IPS-NIHi7 (cell line): ENCODE results near the gene ETV6.
A peak's percentile ranks its signal among the peaks of the same experiment; 100 is the strongest.

Source experiments
- DNase-seq: peaks from one replicate; pipeline ENCODE4 v3.0.0; 2012; ENCODE audit warnings: mixed read lengths; ENCODE audit errors: extremely low spot score

Gene ETV6

DNA sequence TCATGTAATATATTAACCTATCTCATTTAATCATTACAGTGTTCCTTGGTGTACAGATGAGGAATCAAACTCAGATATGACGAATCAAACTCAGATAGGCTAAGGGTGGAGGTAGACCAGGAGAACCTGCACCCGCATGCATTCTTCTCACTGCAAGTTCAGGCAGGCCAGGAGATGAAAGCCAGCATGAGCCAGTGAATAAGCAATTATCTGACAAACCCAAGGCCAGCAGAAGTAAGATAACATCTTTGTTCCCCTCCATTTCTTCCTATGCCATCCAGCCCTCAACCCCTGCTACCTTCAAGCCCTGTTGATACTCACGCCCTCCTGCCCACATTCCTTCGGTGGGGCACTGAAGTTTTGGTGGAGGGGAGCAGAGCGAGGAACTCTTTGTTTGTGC is 152.2 kb downstream of the ETV6 start:
- no peak for DNase-seq

DNA sequence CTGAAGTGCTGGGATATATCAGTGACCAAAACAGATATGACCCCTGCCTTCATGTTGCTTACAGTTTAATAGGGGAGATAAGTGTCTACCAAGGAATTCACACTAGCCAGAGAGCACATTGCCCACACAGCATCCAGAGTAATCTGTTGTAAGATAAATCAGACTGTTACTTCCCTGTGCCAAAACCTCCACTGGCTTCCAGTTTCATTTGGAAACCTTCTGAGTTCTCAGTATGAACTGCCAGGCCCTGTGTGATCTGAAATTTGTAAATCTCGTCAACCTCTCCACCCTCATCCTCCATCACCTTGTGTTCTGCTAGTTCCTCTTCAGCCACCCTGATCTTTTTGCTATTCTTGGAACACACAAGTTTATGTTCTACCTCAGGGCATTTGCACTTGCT is 154.7 kb downstream of the ETV6 start:
- no peak for DNase-seq

DNA sequence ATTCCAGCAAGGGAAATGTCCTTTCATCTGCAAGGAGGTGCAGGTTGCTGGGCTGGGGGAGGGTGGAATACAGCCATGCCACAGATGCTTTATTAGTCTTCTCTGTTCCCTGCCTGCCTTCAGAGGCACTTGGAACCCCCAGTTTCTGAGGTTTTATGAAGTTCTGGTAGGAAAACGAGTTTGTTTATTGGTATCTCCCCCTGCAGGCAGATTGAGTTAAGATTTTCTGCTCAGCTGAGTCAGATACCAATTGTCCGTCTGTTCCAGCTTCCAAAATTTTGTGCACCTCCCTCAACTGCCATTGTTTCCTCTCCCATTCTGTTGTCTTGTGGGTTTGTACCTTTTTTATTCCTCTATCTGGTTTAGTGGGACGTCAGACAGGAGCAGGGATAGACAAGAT is 155.6 kb downstream of the ETV6 start:
- no peak for DNase-seq

DNA sequence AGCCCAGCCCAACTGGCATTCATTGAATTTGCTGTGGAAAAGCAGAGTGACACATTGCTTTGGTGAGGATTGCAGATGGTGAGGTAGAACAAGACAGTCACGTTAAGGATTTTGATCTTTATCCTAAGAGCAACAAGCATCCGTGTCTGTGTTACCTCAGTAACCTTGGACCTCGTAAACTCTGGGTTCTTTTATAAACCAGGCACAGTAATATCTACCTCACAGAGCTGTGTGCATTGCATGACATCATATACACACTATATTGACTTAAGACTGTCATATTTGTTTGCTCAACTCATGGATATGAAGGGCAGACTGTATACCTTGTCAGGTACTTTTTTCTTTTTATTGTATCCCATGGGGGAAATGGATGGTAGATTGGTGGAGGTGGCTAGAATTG is 156.2 kb downstream of the ETV6 start:
- no peak for DNase-seq

DNA sequence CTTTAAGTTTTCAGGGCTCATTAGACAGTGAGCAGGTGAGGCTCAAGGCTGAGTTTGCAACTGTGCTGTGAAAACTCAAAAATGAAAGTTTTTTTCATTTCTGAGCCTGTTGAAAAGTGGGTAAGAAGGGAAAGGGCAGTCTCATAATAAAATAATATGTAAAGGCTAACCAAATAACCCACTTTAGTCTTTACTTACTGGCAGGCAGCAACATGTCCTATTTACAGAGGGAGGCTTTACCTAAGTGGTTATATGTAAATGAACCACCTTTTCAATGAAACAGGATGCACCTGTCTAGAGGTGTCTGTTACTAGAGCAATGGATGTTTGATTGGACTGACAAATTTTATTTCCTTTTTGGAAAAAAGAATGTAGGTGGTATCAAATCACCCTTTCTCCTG is 158.0 kb downstream of the ETV6 start:
- DNase-seq = no peak

DNA sequence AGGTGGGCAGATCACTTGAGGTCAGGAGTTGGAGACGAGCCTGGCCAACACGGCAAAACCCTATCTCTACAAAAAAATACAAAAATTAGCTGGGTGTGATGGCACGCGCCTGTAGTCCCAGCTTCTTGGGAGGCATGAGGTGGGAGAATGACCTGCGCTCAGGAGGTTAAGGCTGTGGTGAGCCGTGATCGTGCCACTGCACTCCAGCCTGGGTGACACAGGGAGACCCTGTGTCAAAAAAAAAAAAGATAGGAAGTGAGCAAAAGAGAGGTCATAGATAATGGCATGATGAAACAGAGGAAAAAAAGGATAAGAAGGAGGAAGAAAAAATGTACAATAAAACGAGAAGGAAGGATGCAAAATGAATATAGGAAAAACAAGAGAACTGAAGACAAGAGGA is 159.5 kb downstream of the ETV6 start:
- DNase-seq = no peak

DNA sequence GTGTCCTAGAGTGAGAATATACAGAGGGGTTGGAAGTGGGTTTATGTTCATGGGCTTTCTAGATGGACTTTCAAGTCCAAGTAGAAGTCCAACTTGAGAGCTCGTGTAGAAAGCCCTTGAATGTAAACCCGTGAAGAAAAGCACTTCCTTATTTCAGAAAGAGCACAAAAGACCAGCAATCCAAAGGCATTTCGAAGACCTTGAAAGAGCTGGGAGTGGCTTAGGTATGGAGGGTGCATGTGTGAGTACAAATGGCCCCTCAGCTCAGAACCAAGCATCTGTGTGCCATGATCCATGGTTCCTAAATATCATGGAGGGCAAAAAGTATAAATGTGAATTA is 160.7 kb downstream of the ETV6 start:
- DNase-seq = no peak

DNA sequence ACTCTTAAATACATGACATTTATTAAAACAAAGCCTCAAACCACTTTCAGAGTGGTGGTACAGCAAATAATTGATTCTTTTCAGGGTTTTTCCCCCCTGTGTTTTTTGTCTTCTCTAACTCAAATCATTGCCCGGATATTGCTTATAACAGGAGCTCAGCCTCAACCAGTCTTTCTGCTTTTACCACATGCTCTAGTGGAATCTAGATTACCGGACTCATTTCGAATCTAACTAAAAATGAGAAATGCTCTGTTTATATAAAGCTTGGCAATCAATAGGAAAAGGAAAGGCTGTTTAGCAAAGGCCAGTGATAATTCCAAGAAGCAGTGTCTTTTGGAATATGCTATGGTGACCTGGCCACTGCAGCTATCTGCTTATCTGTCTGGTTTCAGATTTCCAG is 161.5 kb downstream of the ETV6 start:
- DNase-seq = no peak

DNA sequence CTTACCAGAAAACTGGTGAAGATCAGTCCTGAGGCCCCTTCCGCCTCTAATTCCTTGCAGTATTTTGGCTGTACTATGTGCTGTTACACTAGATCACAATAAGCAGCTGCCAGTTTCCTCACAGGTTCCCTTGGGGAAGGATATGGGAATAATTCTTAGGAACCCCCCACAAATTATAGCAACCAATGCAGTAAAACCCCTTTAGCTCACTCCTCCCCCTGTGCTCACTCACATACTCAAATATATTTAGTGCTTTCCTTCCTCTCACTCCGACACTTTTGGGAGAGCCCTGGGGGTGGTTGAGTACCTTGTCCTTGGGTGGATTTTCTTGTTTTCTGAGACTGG is 162.7 kb downstream of the ETV6 start:
- no peak for DNase-seq

DNA sequence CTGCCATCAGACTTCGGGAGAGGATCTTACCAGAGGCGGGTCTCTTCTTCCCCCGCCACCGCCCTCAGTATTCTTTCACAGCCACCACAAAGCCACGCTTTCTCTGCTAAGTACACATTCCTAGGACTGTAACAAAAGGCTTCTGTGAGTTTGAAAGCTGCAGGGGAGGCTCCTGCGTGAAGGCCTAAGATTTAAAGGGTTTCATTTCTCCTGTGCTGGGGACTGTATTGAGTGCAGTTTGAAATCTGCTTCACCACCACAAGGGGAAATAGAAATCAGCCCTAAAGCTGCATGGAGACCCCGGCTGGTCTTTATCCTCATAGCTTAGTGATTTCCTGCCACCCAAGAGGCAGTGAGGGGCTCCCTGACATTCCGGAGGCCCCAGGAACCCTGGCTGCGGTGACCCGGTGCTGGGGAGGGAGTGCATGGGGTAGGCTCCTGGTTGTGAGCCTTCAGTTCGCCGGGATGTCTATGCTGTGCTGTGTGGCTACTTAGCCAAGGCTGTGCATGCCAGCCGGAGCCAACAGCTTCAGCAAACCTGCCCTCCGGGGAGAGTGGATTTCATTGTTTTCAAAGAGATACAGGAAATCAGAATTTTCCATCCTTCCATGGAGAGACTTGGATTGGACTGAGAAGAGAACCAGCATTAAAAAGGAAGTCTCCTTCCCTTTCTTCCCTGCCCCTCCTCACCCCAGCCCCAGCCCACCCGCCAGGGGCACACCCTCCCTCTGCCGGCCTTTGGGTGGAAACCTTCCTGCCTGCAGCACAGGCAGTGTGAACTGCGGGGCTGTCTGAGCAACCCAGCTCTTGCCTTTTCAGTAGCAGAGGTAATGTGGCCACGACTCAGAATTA is 163.3 kb downstream of the ETV6 start:
- DNase-seq = peak; percentile 59

DNA sequence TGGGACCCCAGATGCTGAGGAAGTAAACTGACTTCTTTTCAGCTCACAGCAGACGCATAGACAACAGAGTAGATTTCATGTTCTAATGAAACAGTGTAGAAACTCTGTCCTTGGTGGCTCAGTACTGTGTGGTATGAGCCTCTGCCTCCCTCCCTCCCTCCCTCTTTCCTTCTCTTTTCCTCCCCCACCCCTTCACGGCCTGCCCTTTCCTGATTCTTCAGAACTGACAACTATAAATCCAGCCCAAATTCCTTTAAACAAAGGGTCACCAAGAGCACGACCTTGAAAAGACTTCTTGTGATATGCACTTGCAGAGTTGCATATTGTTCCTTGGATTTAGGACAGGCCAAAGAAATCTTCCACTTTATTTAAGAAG is 164.0 kb downstream of the ETV6 start:
- DNase-seq = no peak

DNA sequence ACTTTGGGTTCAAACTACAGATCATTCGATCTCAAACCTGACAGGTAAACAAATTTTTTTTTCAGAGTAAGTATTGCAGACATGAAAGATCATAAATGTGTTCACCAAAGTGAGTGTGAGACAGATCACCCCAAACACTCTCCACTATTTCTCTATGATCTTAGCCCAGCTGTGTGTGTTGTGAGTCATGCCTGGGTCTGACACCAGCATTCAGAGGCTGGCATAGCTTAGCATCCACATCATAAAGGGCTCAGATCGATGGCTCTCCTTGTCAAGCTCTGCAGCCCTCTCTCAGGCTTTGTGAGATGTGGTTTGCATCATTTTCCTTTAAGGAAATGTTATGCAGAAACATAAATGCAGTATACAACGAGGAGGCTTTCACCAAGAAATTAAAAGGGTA is 164.9 kb downstream of the ETV6 start:
- no peak for DNase-seq

DNA sequence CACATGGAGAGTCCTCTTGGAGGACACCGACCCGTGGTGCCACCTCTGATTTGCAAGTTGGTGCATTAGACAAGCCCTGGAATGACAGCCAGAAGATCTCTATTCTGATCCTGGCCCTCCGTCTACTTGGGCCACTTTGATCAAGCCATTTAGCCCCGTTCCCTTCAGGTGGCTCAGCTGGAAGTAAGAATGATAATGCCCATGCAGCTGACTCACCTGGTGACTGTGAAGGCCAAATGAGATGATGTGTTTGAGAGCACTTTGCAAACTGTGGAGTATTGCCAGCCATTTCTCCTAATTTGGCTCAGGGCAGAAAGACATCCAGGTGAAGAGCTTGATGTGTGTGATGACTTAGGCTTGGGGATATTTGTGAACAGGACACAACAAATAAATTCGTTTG is 165.9 kb downstream of the ETV6 start:
- DNase-seq = no peak

DNA sequence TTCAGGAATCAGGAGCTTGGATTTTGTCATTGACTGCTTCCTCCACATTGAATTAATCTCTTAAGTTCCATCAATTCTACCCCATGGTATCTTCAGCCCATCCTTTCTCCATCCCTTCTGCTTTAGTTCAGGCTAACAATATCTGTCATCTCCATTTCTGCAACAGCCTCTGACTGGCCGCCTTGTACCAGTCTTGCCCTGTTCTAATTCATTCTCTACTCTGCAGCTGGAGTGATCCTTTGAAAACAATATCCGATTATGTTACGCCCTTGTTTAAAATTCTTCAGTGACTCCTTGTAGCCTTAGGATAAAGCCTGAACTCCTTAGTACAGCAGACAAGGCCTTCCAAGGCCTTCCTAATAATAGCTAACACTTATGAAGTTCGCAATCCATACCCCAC is 170.2 kb downstream of the ETV6 start:
- DNase-seq = no peak

DNA sequence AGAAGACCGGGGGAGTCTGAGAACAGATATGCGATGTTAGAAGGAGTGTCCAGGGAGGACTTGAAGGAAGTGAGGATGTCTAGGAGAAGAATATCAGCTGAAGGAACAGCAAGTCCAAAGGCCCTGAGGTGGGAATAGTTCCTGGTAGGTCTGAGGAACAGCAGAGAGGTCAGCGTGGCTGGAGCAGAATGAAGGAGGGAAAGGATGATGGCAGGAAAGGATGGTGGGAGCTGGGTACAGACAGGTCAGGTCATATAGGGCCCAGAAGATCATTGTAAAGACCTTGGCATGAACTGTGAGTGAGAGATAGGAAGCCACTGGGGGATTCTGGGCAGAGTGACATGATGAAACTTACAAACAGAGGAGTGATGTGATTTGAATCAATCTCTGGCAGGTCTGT is 171.0 kb downstream of the ETV6 start:
- no peak for DNase-seq

DNA sequence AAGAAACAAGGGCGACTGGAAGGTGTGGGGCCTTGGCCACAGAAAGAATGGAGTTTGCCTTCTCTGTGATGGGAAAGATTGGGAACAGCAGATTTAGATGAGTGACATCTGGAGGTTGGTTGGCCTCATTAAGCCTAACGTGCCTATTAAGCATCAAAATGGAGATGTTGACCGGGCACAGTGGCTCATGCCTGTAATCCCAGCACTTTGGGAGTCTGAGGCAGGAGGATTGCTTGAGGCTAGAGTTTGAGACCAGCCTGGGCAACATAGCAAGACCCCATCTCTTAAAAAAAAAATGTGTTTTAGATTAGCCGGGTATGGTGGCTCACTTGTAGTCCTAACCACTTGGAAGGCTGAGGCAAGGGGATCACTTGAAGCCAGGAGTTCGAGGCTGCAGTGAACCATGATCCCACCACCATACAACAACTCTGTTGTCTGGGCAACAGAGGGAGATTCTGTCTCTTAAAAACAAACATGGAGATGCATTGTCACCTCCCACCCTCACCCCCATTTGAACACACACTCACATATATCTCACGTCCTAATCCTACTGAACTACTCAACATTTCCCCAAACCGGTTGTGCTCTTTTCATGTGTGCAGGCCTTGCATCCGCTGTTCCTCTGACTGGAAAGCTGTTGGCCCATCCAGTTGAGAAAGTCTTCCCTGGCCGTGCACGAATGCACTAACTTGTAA is 172.1 kb downstream of the ETV6 start:
- DNase-seq = no peak

DNA sequence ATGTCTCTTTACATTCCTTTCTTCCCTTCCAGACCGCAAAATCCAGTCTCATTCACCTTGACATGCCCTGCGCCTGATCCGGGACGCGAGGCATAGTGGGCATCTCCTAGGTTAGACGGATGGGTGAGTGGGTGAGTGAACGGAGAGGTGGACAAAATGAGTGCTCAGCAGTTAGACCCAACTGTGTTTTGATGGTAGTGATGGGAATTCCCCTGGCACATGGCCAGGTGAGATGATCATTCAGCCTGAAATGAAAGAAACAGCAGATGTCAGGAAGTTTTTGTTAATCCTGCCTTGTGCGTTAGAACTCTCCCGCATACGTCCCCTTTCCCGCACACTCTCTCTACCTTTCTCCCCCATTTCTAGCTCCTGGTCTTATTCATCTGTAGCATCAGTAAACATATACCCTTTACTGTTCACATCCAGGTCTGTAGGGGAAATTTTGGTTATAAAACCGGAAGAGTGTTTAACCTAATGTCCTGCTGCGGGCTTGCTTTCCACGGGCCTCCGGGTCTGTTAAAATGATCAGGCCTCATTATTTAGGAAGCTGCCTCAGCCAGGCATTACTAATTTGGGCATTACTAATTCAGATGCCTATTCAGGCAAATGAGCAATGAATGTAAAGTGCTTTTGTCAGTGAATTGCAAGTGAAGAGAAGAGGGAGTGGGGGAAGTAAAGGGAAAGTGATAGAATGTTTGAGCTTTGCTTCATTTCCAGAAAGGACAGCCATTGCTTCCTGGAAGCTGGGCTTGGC is 172.8 kb downstream of the ETV6 start:
- no peak for DNase-seq

DNA sequence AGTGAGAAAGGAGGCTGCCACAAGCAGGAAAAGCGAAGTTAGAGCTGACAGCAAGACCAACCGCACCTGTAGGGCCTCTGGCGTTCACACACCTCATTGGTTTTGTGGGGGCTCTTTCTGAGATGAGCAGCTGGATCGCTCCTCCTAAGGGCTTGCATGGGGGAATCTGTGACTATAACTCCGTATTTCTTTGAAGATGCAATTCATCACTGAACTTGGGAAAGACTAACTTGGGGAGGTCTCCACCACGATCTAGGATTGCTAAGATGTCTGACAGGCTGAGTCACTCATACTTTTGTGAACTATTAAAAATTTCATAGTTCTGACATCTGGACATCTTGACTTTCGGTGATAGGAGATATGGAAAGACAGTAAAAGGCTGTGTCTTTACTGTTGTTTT is 173.6 kb downstream of the ETV6 start:
- no peak for DNase-seq

DNA sequence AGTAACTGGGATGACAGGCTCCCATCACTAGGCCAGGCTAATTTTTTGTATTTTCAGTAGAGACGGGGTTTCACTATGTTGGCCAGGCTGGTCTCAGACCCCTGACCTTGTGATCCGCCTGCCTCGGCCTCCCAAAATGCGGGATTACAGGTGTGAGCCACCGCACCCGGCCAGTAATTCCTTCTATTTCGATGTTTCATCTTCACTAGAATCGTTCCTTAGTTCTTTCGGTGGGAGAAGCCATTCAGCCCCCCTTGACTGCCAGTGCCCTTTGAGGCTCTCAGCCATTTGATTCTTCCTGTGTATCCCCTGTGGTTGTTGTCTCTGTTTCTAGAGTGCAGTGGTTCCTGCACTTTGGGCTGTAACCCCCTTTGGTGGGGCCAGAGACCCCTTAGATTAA is 174.1 kb downstream of the ETV6 start:
- DNase-seq = no peak

DNA sequence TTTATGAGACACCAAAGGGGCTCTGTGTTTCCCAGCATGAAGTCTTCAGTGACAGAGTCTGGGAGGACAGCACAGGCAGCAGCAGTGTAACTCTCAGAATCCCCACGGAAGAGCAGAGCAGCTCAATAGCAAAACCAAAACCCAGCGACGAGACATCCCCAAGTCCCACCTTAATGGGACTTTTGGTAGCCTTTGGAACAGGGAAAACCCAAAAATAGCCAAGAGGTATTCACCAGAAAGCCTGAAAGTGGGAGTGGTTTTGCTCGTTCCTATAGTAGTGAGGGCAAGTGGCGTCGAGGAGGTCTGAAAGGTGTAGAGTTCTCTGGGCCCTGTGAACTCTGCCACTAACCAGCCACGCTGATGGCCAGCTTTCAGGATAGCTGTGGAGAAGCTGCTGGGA is 174.6 kb downstream of the ETV6 start:
- no peak for DNase-seq

DNA sequence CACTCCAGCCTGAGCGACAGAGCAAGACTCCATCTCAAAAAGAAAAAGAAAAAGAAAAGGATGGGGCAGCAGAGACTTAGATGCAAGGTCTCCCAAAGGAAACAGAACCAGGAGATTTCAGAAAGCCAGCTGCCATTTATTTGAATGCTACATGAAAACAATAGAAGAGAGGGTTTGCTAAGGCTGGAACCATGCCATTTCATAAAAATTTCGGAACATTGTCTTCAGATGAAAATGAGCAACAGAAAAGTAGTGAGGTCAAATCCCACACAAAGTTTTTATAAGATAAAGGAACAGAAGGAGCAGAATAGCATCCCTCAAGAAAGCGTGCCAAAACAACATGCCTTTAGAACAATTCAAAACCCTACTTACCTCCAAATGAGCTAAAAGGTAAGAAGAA is 175.3 kb downstream of the ETV6 start:
- no peak for DNase-seq

DNA sequence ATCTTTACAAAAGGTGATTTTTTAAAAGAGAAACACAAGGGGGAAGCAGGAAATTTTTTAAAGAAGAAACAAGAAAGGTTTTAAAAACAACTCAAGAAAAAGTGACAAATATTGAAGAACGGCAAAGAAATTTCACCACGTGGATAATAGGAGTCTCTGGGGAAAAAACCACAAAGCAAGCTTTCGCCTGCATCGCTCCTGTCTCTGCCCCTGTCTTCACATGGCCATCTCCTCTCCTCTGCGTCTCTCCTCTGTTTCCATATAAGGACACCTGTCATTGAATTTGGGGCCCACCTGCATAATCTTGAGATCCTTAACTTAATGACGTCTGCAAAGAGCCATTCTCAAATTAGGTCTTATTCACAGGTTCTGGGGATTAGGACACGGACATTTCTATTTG is 175.8 kb downstream of the ETV6 start:
- DNase-seq = no peak

DNA sequence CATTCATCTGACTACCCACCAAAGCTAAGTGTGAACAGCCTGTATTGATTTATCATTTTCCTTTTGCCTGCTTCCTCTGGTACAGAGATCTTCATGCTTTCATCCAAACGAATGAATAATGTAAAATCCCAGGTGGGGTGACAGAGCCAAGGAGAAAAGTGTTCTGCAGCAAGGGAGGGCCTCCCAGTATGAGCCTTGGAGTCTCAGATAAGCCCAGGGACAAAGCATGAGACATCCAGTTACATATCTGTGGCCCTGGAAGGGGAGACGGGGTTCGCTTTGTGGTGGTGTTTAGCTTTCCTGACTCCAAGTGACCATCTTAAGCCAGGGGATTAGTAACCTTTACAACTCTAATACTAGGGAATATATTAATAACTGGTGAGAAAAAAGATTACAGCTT is 177.1 kb downstream of the ETV6 start:
- DNase-seq = no peak
